BLaER1 (cell line): Measurements from ENCODE around the gene WASF2.

Experiments used
- H3K27ac ChIP-seq: shearing (Covaris generic); formaldehyde crosslinking; 2 replicates; pipeline ENCODE4 v1.8.1; 2022
- H3K27me3 ChIP-seq: shearing (Covaris generic); formaldehyde crosslinking; 2 replicates; pipeline ENCODE4 v1.8.1; 2022
- H3K36me3 ChIP-seq: shearing (Covaris generic); formaldehyde crosslinking; 2 replicates; pipeline ENCODE4 v1.8.1; 2022
- H3K4me1 ChIP-seq: shearing (Covaris generic); formaldehyde crosslinking; 2 replicates; pipeline ENCODE4 v1.8.1; 2022
- H3K4me2 ChIP-seq: shearing (Covaris generic); formaldehyde crosslinking; 2 replicates; pipeline ENCODE4 v1.8.1; 2022
- H3K4me3 ChIP-seq: shearing (Covaris generic); formaldehyde crosslinking; 2 replicates; pipeline ENCODE4 v1.8.1; 2022
- H3K9ac ChIP-seq: shearing (Covaris generic); formaldehyde crosslinking; 2 replicates; pipeline ENCODE4 v1.8.1; 2022
- H3K9me3 ChIP-seq: shearing (Covaris generic); formaldehyde crosslinking; 2 replicates; pipeline ENCODE4 v1.8.1; 2022
- H4K20me1 ChIP-seq: shearing (Covaris generic); formaldehyde crosslinking; 2 replicates; pipeline ENCODE4 v1.8.1; 2022
- Cebpa-rat ChIP-seq: shearing (Covaris generic); IDR thresholded peaks from 2 replicates; pipeline ENCODE4 v1.8.1; 2022

Gene WASF2

GRCh38 chr1:27361044-27361402, 128.9 kb downstream of the WASF2 start:
- H3K4me1 ChIP-seq: peaks cover 64% of the 10 kb centered on the region
- peak overlapping the region; percentile 67; the same call in 1 of the 2 replicates for H3K9ac ChIP-seq
- no peaks in the 10 kb centered on the region for H4K20me1 ChIP-seq
- peak overlapping the region; percentile 70 for H3K4me3 ChIP-seq
- no peaks in the 10 kb centered on the region for H3K9me3 ChIP-seq
- peaks cover 10% of the 10 kb centered on the region; the same call in 1 of the 2 replicates for H3K27me3 ChIP-seq
- peak overlapping the region; percentile 95 for H3K4me2 ChIP-seq
- TF ChIP-seq Cebpa-rat: no peak
- H3K36me3 ChIP-seq: no peaks in the 10 kb centered on the region
- H3K27ac ChIP-seq: no peak overlapping the region

DNA sequence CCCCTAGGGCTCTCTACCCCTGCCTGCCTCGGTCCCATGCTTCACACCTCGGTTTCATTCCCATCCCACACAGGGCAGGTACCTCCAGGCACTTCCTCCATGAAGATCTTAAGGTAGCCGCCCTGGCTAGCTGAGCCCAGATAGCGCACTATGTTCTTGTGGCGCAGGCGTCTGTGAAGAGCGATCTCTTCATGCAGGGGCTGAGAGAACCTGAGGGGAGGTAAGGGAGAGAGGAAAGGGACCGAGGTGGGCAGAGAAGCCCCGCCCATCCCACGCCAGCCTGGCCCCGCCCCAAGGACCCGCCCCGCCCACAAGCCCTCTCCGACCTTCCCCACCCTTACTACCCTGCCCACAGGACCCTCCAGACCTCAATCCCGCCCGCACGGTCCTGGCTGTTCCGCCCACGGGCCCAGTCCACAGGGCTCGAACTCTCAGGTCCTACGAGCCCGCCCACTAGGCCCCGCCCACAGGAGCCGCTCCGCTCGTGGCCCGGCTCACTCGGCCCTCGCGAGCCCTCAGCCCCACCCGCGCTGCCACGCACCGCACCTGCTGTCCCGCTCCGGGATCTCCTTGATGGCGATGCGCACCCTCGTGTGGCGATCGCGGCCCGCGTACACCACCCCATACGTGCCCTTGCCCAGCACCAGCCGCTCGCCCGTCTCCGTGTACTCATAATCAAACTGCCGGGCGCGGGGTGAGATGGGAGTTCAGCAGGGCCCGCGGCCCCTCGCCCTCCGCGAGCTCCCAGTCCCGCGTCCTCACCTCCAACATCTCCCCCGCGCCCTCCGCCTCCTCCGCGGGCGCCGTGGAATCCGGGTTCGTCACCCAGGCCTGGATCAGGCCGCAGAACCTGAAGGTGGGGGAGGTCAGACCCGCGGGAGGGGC, 129.6 kb downstream of the WASF2 start:
- peaks cover 6% of the 10 kb centered on the region; the same call in 1 of the 2 replicates for H3K36me3 ChIP-seq
- TF ChIP-seq Cebpa-rat: no peak
- peak overlapping the region; percentile 70 for H3K4me3 ChIP-seq
- H3K27me3 ChIP-seq: peaks cover 10% of the 10 kb centered on the region; the same call in 1 of the 2 replicates
- H3K9me3 ChIP-seq: no peaks in the 10 kb centered on the region
- H3K27ac ChIP-seq: no peak overlapping the region
- H4K20me1 ChIP-seq: no peaks in the 10 kb centered on the region
- peak overlapping the region; percentile 95 for H3K4me2 ChIP-seq
- H3K4me1 ChIP-seq: peaks cover 70% of the 10 kb centered on the region
- peak overlapping the region; percentile 67 for H3K9ac ChIP-seq

DNA sequence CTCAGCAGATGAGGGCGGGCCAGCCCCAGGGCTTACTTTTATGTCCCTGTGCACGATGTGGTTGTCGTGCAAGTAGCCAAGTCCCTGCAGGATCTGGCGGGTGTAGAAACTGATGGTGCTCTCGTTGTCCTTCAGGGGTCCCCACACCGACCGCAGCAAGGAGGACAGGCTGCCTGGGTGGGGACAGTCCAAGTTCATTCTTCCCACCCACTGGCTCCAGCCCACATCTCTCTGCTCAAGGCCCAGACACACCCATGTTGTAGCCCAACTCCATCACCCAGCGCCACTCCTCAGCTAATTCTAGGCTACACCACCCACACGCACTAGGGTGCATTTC, 130.2 kb downstream of the WASF2 start:
- Histone ChIP-seq H3K27me3 (peaks cover 10% of the 10 kb centered on the region; the same call in 1 of the 2 replicates), H3K4me3 (peak overlapping the region; percentile 70; the same call in 1 of the 2 replicates), H3K9ac (0 out of 2 replicates have a peak overlapping the region, but pooled peaks have one; percentile 3), H3K4me2 (peak overlapping the region; percentile 95), H3K36me3 (peaks cover 9% of the 10 kb centered on the region; the same call in 1 of the 2 replicates), H3K9me3 (no peaks in the 10 kb centered on the region), H3K4me1 (peaks cover 65% of the 10 kb centered on the region), H3K27ac (no peak overlapping the region), H4K20me1 (no peaks in the 10 kb centered on the region)
- no peak for TF ChIP-seq Cebpa-rat

- Histone ChIP-seq H3K27me3 (peaks cover 10% of the 10 kb centered on the region; the same call in 1 of the 2 replicates), H3K9me3 (no peaks in the 10 kb centered on the region), H3K9ac (no peak overlapping the region), H3K4me2 (no peak overlapping the region), H3K4me3 (no peak overlapping the region), H4K20me1 (no peaks in the 10 kb centered on the region), H3K27ac (no peak overlapping the region), H3K4me1 (peaks cover 56% of the 10 kb centered on the region), H3K36me3 (peaks cover 9% of the 10 kb centered on the region; the same call in 1 of the 2 replicates)
- TF ChIP-seq Cebpa-rat: no peak
These were observed 131.0 kb downstream of the WASF2 start for GRCh38 chr1:27358928-27359313.

GRCh38 chr1:27358038-27358927, 131.7 kb downstream of the WASF2 start:
- peak overlapping the region; percentile 94 for H3K4me2 ChIP-seq
- TF ChIP-seq Cebpa-rat: no peak
- H3K36me3 ChIP-seq: peaks cover 12% of the 10 kb centered on the region
- H3K27ac ChIP-seq: no peak overlapping the region
- H3K9ac ChIP-seq: no peak overlapping the region
- H3K4me3 ChIP-seq: no peak overlapping the region
- H4K20me1 ChIP-seq: no peaks in the 10 kb centered on the region
- no peaks in the 10 kb centered on the region for H3K9me3 ChIP-seq
- peaks cover 10% of the 10 kb centered on the region; the same call in 1 of the 2 replicates for H3K27me3 ChIP-seq
- peaks cover 50% of the 10 kb centered on the region for H3K4me1 ChIP-seq

- no peak for TF ChIP-seq Cebpa-rat
- peak overlapping the region; percentile 42; the same call in 1 of the 2 replicates for H3K27ac ChIP-seq
- H3K4me2 ChIP-seq: peak overlapping the region; percentile 94
- peaks cover 10% of the 10 kb centered on the region; the same call in 1 of the 2 replicates for H3K27me3 ChIP-seq
- no peaks in the 10 kb centered on the region for H3K9me3 ChIP-seq
- peaks cover 18% of the 10 kb centered on the region for H3K36me3 ChIP-seq
- peak overlapping the region; percentile 50; the same call in 1 of the 2 replicates for H3K9ac ChIP-seq
- no peaks in the 10 kb centered on the region for H4K20me1 ChIP-seq
- H3K4me1 ChIP-seq: peaks cover 49% of the 10 kb centered on the region
- H3K4me3 ChIP-seq: peak overlapping the region; percentile 57
These were observed 132.5 kb downstream of the WASF2 start for GRCh38 chr1:27357281-27358037.

DNA sequence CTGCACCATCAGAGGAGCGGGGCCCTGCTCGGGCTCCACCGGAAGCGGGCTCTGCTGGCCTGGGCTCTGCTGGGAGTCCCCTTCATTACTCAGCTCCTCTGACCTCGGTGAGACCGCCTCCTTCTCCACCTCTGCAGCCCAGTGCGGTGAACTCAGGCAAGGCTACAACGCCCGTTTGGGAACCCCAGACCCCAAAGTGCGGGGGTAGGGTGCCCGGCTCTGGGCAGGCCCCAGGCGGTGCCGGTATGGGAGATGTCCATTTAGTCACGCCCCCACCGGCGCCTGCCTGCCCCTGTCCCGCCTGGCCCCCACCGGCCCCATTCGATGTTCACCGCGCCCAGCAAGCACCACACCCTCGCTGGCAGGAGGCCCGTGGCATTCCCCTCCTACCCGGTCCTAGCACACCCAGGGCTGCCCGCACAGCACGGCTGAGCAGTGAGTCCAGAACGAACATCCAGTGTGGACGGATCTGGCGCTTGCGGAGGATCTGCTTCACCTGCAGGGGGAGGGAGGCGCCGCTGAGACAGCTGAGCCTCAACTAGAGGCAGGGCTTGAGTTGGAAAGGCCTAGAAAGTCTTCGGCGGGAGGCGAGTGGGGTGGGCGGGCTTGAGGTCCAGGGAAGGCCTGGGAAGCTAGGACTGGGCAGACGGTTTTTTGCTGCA, 133.2 kb downstream of the WASF2 start:
- Histone ChIP-seq H3K4me2 (peak overlapping the region; percentile 94), H3K4me3 (peak overlapping the region; percentile 57), H4K20me1 (no peaks in the 10 kb centered on the region), H3K36me3 (peaks cover 20% of the 10 kb centered on the region), H3K9me3 (no peaks in the 10 kb centered on the region), H3K27ac (peak overlapping the region; percentile 42; the same call in 1 of the 2 replicates), H3K4me1 (peaks cover 49% of the 10 kb centered on the region), H3K9ac (peak overlapping the region; percentile 50; the same call in 1 of the 2 replicates), H3K27me3 (peaks cover 10% of the 10 kb centered on the region; the same call in 1 of the 2 replicates)
- no peak for TF ChIP-seq Cebpa-rat

DNA sequence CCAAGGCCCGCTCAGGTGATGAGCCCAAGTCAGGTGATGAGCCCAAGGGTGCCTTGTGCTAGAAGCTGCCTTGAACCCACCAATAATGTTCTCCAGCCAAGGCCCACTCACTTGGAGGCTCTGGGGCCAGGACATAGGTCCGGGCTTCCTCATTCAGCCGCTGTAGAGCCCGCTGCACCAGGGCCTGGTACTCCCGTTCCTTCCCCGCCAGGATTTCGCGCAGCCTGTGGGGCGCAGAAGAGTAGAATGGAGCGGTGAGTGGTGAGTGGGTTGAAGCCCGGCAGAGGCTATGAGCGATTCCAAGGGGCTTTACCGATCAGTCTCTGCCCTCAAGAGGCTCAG, 133.7 kb downstream of the WASF2 start:
- peaks cover 25% of the 10 kb centered on the region for H3K36me3 ChIP-seq
- H3K27me3 ChIP-seq: peaks cover 10% of the 10 kb centered on the region; the same call in 1 of the 2 replicates
- H3K9me3 ChIP-seq: no peaks in the 10 kb centered on the region
- H3K27ac ChIP-seq: no peak overlapping the region
- H3K4me1 ChIP-seq: peaks cover 46% of the 10 kb centered on the region
- peak overlapping the region; percentile 94 for H3K4me2 ChIP-seq
- H3K4me3 ChIP-seq: 0 out of 2 replicates have a peak overlapping the region, but pooled peaks have one; percentile 57
- no peak for TF ChIP-seq Cebpa-rat
- H3K9ac ChIP-seq: no peak overlapping the region
- H4K20me1 ChIP-seq: no peaks in the 10 kb centered on the region

GRCh38 chr1:27355683-27356082, 134.3 kb downstream of the WASF2 start:
- Histone ChIP-seq H3K4me3 (no peak overlapping the region), H3K4me1 (peaks cover 41% of the 10 kb centered on the region), H4K20me1 (no peaks in the 10 kb centered on the region), H3K4me2 (no peak overlapping the region), H3K9me3 (no peaks in the 10 kb centered on the region), H3K36me3 (peaks cover 30% of the 10 kb centered on the region), H3K27me3 (peaks cover 10% of the 10 kb centered on the region; the same call in 1 of the 2 replicates), H3K27ac (no peak overlapping the region), H3K9ac (no peak overlapping the region)
- TF ChIP-seq Cebpa-rat: no peak
